Psoas muscle (tissue), 8 donors: Measurements from ENCODE around the gene NKX1-2. TPM values are rescaled to one million over a fixed set of nuclear protein-coding genes. Genes with fewer than 3 reads are reported as not detected.

Source experiments
- ATAC-seq, 4 donors: fragments of 200-7000 bp; cut with Tn5 transposase; one replicate each; pipeline ENCODE4 v1.9.1; 2020; ENCODE audit warnings: moderate library complexity in 3 of 4, mild to moderate bottlenecking in 2 of 4
- DNase-seq, 2 donors: peaks; one replicate each; pipeline ENCODE4 v3.0.0-alpha.2; 2020
- H3K27ac ChIP-seq: fragments of 200-600 bp; one replicate; pipeline ENCODE4 v1.8.0; 2022
- H3K27me3 ChIP-seq, 3 donors: fragments of 200-600 bp in 1 of 3; one replicate each; pipeline versions ENCODE4 v1.6.1 to v1.8.0; 2013 to 2022; ENCODE audit warnings: low read length in 2 of 3, mild to moderate bottlenecking in 2 of 3, moderate library complexity in 1 of 3; ENCODE audit not compliant: insufficient read depth in 3 of 3
- H3K36me3 ChIP-seq, 2 donors: fragments of 200-600 bp in 1 of 2; one replicate each; pipeline versions ENCODE4 v1.6.1 to v1.8.0; 2013 to 2022; ENCODE audit warnings: low read depth in 1 of 2, mild to moderate bottlenecking in 1 of 2, moderate library complexity in 1 of 2; ENCODE audit not compliant: insufficient read depth in 1 of 2
- H3K4me1 ChIP-seq: fragments of 200-600 bp; one replicate; pipeline ENCODE4 v1.8.0; 2022
- H3K4me3 ChIP-seq: fragments of 200-600 bp; one replicate; pipeline ENCODE4 v1.8.0; 2022; ENCODE audit warnings: mild to moderate bottlenecking
- H3K9me3 ChIP-seq: fragments of 200-600 bp; one replicate; pipeline ENCODE4 v1.8.0; 2022
- CTCF ChIP-seq: fragments of 200-600 bp; IDR thresholded peaks from one replicate; pipeline ENCODE4 v1.8.0; 2022; ENCODE audit warnings: antibody characterized with exemption
- WGBS, 3 donors: extraction: QIAGEN DNeasy Blood & Tissue Kit; methylation state at CpG; one replicate each; pipeline versions ENCODE4 v1.1.6 to v1.1.7; 2013; 5-methylcytosine and 5-hydroxymethylcytosine counted together
- intact Hi-C, 2 donors: fragments of 100-400 bp; cut with DNase I; formaldehyde crosslinking; loops; one replicate each; pipeline versions ENCODE4 v1.11.0 to v1.14.2; 2022
- polyA plus RNA-seq, 3 donors: library from polyadenylated mRNA; stranded (reverse); fragments of 200-250 nt; gene quantifications; one replicate each; pipeline ENCODE4 v1.2.3, GENCODE V29; 2013
- total RNA-seq, 4 donors: library from RNA; stranded (reverse); fragmentation: NEBNext Ultra II Directional in 2 of 4; extraction: Animal tissue kit (Norgen Biotek cat#: 25700) in 2 of 4; gene quantifications; one replicate each; pipeline versions ENCODE4 v1.2.1 to v1.2.4, GENCODE V29; 2021 to 2023
- donor health status: healthy with polysubstance abuse.
- donor health status: DM: no; HTN: no; CAD: no; lungs with moderate emphysema.
- donor health status: Bipolar disorder and iron deficiency.
- donor health status: healthy.
- donor health status: DM: yes; HTN: yes; CAD: no.
- donor health status: DM: no; HTN: no; CAD: no.
- donor health status: DM: no; HTN: no; CAD: no.
- donor health status: DM: yes; HTN: yes; CAD: no.

Gene NKX1-2
- total and polyA plus RNA-seq, 7 donors, result not detected

- TF ChIP-seq CTCF, result no peak
- no peak overlapping the region for H3K27ac ChIP-seq
- intact Hi-C loops, result no loop called here
- DNase-seq (no peak), ATAC-seq (no peak)
- H3K4me3 ChIP-seq, result no peak overlapping the region
- H3K9me3 ChIP-seq, result no peaks in the 10 kb centered on the region
- H3K27me3 ChIP-seq, result peaks cover 0 to 6% (median 0%) of the 10 kb centered on the region in 3 donors
- whole genome bisulfite sequencing, 3 donors, result 87 to 90% (median 89%) methylated on average over 4 of the region's 4 CpGs
- no peaks in the 10 kb centered on the region for H3K4me1 ChIP-seq
- H3K36me3 ChIP-seq, result no peaks in the 10 kb centered on the region
Observed at GRCh38 chr10:124425227-124425962, 24.4 kb downstream of the NKX1-2 start.

GRCh38 chr10:124423813-124424212 is 26.0 kb downstream of the NKX1-2 start:
- Histone ChIP-seq H3K36me3 (no peaks in the 10 kb centered on the region), H3K4me1 (no peaks in the 10 kb centered on the region), H3K4me3 (no peak overlapping the region), H3K27me3 (peaks cover 0 to 6% (median 0%) of the 10 kb centered on the region in 3 donors), H3K9me3 (no peaks in the 10 kb centered on the region), H3K27ac (no peak overlapping the region)
- ATAC-seq (no peak), DNase-seq (no peak)
- intact Hi-C loops, result loop anchor here in 1 of 2 donors (5.0 kb wide), 1 partner anchor 93 kb away; no protein-coding TSS in a partner anchor
- no peak for TF ChIP-seq CTCF
- 79 to 91% (median 85%) methylated on average over 5 of the region's 5 CpGs for WGBS, 3 donors

DNA sequence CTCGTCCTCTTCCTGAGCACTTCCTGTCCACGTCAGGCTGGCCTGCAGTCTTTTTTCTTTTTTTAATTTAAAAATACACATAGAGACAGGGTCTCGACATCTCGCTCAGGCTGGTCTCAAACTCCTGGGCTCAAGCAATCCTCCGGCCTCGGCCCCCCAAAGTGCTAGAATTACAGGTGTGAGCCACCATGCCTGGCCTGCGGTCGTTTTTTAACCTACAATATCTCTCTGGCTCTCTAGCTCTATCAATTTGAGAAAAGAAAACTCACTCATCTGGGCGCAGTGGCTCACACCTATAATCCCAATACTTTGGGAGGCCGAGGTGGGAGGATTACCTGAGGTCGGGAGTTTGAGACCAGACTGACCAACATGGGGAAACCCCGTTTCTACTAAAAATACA is 27.1 kb downstream of the NKX1-2 start:
- ATAC-seq, result no peak
- Histone ChIP-seq H3K36me3 (no peaks in the 10 kb centered on the region), H3K4me1 (no peaks in the 10 kb centered on the region), H3K4me3 (no peak overlapping the region), H3K27me3 (peaks cover 0 to 3% (median 0%) of the 10 kb centered on the region in 3 donors), H3K27ac (no peak overlapping the region), H3K9me3 (no peaks in the 10 kb centered on the region)
- WGBS, 3 donors, result 82 to 85% (median 85%) methylated on average over 12 of the region's 12 CpGs
- intact Hi-C loops, result loop anchor here in 1 of 2 donors (5.0 kb wide), 1 partner anchor 95 kb away; no protein-coding TSS in a partner anchor
- DNase-seq, result no peak
- TF ChIP-seq CTCF, result no peak

- no peak overlapping the region for H3K27ac ChIP-seq
- no peaks in the 10 kb centered on the region for H3K9me3 ChIP-seq
- H3K4me1 ChIP-seq, result peaks cover 11% of the 10 kb centered on the region
- ATAC-seq (no peak), DNase-seq (no peak)
- no peaks in the 10 kb centered on the region for H3K27me3 ChIP-seq
- H3K4me3 ChIP-seq, result no peak overlapping the region
- H3K36me3 ChIP-seq, result no peaks in the 10 kb centered on the region
- WGBS, 3 donors, result 41 to 69% (median 67%) methylated on average over 1 of the region's 1 CpG
- no peak for TF ChIP-seq CTCF
- intact Hi-C loops, result loop anchor here in 1 of 2 donors (5.0 kb wide), 1 partner anchor 97 kb away; no protein-coding TSS in a partner anchor
Observed at GRCh38 chr10:124420254-124420653, 29.6 kb downstream of the NKX1-2 start.
